HepG2 (cell line): ENCODE results near the gene ILDR2. TPM values are rescaled to one million over a fixed set of nuclear protein-coding genes. Genes with fewer than 3 reads are reported as not detected.

ENCODE experiments used
- AKAP8 ChIP-seq: sonication (generic); formaldehyde crosslinking; IDR thresholded peaks from 2 replicates; pipeline ENCODE4 v1.5.1; 2020; ENCODE audit warnings: mild to moderate bottlenecking, missing genetic modification reagents
- ARHGAP35 ChIP-seq: sonication (generic); formaldehyde crosslinking; IDR thresholded peaks from 2 replicates; pipeline ENCODE4 v1.9.0; 2022; ENCODE audit warnings: mild to moderate bottlenecking, inconsistent platforms, moderate library complexity, missing genetic modification reagents, borderline replicate concordance
- ATM ChIP-seq: fragments of 450-650 bp; IDR thresholded peaks from 2 replicates; pipeline ENCODE4 v1.7.1; 2017; ENCODE audit warnings: mild to moderate bottlenecking, borderline replicate concordance
- CENPX ChIP-seq: sonication (generic); formaldehyde crosslinking; IDR thresholded peaks from 2 replicates; pipeline ENCODE4 v1.9.0; 2021; ENCODE audit warnings: mild to moderate bottlenecking, missing genetic modification reagents, moderate library complexity
- CREB1 ChIP-seq, 2 experiments: fragments of 450-650 bp in 1 of 2; IDR thresholded peaks; 2 replicates each; pipeline ENCODE4 v1.6.1; 2016 to 2017; ENCODE audit warnings: control low read depth in 1 of 2, mild to moderate bottlenecking in 1 of 2, missing compliant biosample characterization in 1 of 2, missing genetic modification characterization in 1 of 2
- FOXC1 ChIP-seq: sonication (generic); formaldehyde crosslinking; IDR thresholded peaks from 2 replicates; pipeline ENCODE4 v1.8.0; 2022; ENCODE audit warnings: mild to moderate bottlenecking, missing genetic modification reagents, borderline replicate concordance
- HOXA3 ChIP-seq: sonication (generic); formaldehyde crosslinking; IDR thresholded peaks from 2 replicates; pipeline ENCODE4 v1.5.0; 2020; ENCODE audit warnings: missing genetic modification reagents
- KLF11 ChIP-seq: IDR thresholded peaks from 2 replicates; pipeline ENCODE4 v1.6.1; 2016; ENCODE audit warnings: missing compliant biosample characterization
- NFE2 ChIP-seq: sonication (generic); formaldehyde crosslinking; IDR thresholded peaks from 2 replicates; pipeline ENCODE4 v1.4.0; 2020; ENCODE audit warnings: missing genetic modification reagents
- NR1H2 ChIP-seq: sonication (generic); formaldehyde crosslinking; IDR thresholded peaks from 2 replicates; pipeline ENCODE4 v1.8.1; 2022; ENCODE audit warnings: low read depth, missing genetic modification reagents, borderline replicate concordance
- RAD21 ChIP-seq: fragments of 450-650 bp; formaldehyde crosslinking; IDR thresholded peaks from 2 replicates; pipeline ENCODE4 v1.5.0; 2020; ENCODE audit warnings: mild to moderate bottlenecking
- TEAD3 ChIP-seq: optimal IDR thresholded peaks from 2 replicates; pipeline ENCODE3; 2016; ENCODE audit warnings: borderline replicate concordance
- THAP11 ChIP-seq: IDR thresholded peaks from 2 replicates; pipeline ENCODE4 v1.6.1; 2016; ENCODE audit warnings: missing biosample characterization, missing genetic modification reagents
- ZBTB3 ChIP-seq: sonication (generic); formaldehyde crosslinking; IDR thresholded peaks from 2 replicates; pipeline ENCODE4 v1.4.0; 2020; ENCODE audit warnings: low read depth, mild to moderate bottlenecking, moderate library complexity, missing genetic modification reagents, borderline replicate concordance
- ZFP1 ChIP-seq: IDR thresholded peaks from 2 replicates; pipeline ENCODE4 v1.6.1; 2016
- ZFP36L1 ChIP-seq: sonication (generic); formaldehyde crosslinking; IDR thresholded peaks from 2 replicates; pipeline ENCODE4 v1.8.0; 2022; ENCODE audit warnings: mild to moderate bottlenecking, missing genetic modification reagents, moderate library complexity
- ZNF326 ChIP-seq: sonication (generic); formaldehyde crosslinking; IDR thresholded peaks from 2 replicates; pipeline ENCODE4 v1.4.0; 2020; ENCODE audit warnings: missing genetic modification reagents, borderline replicate concordance
- ZNF446 ChIP-seq: sonication (generic); formaldehyde crosslinking; IDR thresholded peaks from 2 replicates; pipeline ENCODE4 v1.5.0; 2020; ENCODE audit warnings: mild to moderate bottlenecking, missing genetic modification reagents
- ZNF468 ChIP-seq: sonication (generic); formaldehyde crosslinking; IDR thresholded peaks from 2 replicates; pipeline ENCODE4 v1.8.0; 2022; ENCODE audit warnings: mild to moderate bottlenecking, moderate library complexity, missing genetic modification reagents
- ZNF776 ChIP-seq: sonication (generic); formaldehyde crosslinking; IDR thresholded peaks from 2 replicates; pipeline ENCODE4 v1.4.0; 2020; ENCODE audit warnings: mild to moderate bottlenecking, missing genetic modification reagents
- ZSCAN25 ChIP-seq: sonication (generic); formaldehyde crosslinking; IDR thresholded peaks from 2 replicates; pipeline ENCODE4 v1.8.0; 2022; ENCODE audit warnings: mild to moderate bottlenecking, missing genetic modification reagents
- polyA plus RNA-seq, 8 experiments: library from polyadenylated mRNA; depleted of rRNA in 3 of 8; stranded (reverse) in 7 of 8; unstranded in 1 of 8; fragments of >200 nt; fragmentation: Illumina TruSeq in 4 of 8; extraction: Trizol in 4 of 8; gene quantifications; 2 replicates each; pipeline versions ENCODE4 v1.2.1 to v1.2.3, GENCODE V29; 2011 to 2016; ENCODE audit warnings: low read depth in 4 of 8, missing spikeins in 1 of 8, mixed read lengths in 1 of 8; ENCODE audit not compliant: insufficient read depth in 1 of 8
- total RNA-seq, 5 experiments: library from RNA; depleted of rRNA; stranded (reverse); fragments of >200 nt; fragmentation: Illumina TruSeq; extraction: Trizol; gene quantifications; 2 replicates each; pipeline ENCODE4 v1.2.3, GENCODE V29; 2016; ENCODE audit warnings: low read depth in 1 of 5
- TF ChIP-seq, protein P1 (sequence below): sonication (generic); formaldehyde crosslinking; IDR thresholded peaks from 2 replicates; pipeline ENCODE4 v1.5.0; 2020; ENCODE audit warnings: mild to moderate bottlenecking, missing genetic modification reagents, borderline replicate concordance

Gene ILDR2
- total and polyA plus RNA-seq, 2 of the 13 experiments (the other 11 are each of a cell fraction or from before 2014, with no cell fraction given): 0.04 TPM; not detected in 1

DNA sequence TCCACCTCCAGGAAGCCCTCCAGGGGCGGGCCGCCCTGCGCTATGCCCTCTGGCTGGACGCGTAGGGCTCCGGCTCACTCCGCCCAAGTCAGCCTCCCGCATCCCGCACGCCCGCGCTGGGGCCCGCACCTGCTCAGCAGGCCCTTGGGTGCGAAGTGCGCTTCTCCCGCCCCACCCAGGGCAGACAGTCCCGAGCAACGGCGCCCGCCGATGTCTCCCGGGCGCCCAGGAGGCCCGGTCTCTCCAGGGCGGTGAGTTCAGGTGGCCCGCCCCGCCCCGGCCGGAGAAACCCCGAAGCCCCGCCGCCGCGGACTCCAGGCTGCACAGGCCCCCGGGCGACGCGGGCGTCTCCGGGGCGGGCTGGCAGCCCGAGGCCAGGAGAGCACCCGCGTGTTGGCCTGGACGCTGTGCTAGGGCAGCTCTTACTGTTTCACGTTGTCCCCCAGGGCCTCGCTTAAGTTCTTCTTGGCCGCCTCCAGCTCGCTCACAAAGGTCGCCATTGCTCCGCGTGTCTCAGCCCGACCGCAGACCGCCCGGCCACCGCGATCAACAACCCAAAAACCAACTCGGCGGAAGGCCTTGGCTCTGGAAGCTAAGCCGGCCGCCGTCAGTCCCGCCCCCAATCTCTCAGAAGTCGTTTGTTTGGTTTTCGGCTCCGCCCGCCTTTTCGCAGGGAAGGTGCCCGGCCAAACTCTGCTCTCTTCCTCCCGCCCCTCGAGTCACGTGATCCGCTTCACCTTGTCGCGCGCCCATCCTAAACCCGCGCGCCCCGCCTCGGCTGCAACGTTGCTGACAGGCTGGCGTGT, 99.4 kb downstream of the ILDR2 start, which contains the start of gene TADA1 (continued):
- TF ChIP-seq ZNF776: no peak
- TF ChIP-seq ZNF468 (CRISPR knock-in tag): no peak
- TF ChIP-seq THAP11: peak; percentile 80
- TF ChIP-seq ZBTB3 (CRISPR knock-in tag): no peak
- no peak for TF ChIP-seq NFE2 (CRISPR knock-in tag)
- TF ChIP-seq ARHGAP35 (CRISPR knock-in tag): peak; percentile 52
- peak; percentile 93 for TF ChIP-seq FOXC1 (CRISPR knock-in tag)
- peak; percentile 70; the same call in 1 of the 2 replicates for TF ChIP-seq KLF11
- peak; percentile 52 for TF ChIP-seq CREB1 (IDR thresholded peaks at IDR 0.05)
- peak; percentile 60 for TF ChIP-seq CREB1 (CRISPR knock-in tag; IDR thresholded peaks at IDR 0.05)
- TF ChIP-seq CENPX (CRISPR knock-in tag): no peak
- no peak for TF ChIP-seq ZFP36L1 (CRISPR knock-in tag)
- no peak for TF ChIP-seq ZNF326 (CRISPR knock-in tag)
- TF ChIP-seq ZFP1 (CRISPR knock-in tag): no peak
- TF ChIP-seq HOXA3 (CRISPR knock-in tag): peak; percentile 86
- TF ChIP-seq RAD21 (CRISPR knock-in tag): peak; percentile 35
- no peak for TF ChIP-seq NR1H2 (CRISPR knock-in tag)
- no peak for TF ChIP-seq ZNF446
- peak; percentile 58 for TF ChIP-seq TEAD3
- no peak for TF ChIP-seq ATM
- TF ChIP-seq, protein P1, sequence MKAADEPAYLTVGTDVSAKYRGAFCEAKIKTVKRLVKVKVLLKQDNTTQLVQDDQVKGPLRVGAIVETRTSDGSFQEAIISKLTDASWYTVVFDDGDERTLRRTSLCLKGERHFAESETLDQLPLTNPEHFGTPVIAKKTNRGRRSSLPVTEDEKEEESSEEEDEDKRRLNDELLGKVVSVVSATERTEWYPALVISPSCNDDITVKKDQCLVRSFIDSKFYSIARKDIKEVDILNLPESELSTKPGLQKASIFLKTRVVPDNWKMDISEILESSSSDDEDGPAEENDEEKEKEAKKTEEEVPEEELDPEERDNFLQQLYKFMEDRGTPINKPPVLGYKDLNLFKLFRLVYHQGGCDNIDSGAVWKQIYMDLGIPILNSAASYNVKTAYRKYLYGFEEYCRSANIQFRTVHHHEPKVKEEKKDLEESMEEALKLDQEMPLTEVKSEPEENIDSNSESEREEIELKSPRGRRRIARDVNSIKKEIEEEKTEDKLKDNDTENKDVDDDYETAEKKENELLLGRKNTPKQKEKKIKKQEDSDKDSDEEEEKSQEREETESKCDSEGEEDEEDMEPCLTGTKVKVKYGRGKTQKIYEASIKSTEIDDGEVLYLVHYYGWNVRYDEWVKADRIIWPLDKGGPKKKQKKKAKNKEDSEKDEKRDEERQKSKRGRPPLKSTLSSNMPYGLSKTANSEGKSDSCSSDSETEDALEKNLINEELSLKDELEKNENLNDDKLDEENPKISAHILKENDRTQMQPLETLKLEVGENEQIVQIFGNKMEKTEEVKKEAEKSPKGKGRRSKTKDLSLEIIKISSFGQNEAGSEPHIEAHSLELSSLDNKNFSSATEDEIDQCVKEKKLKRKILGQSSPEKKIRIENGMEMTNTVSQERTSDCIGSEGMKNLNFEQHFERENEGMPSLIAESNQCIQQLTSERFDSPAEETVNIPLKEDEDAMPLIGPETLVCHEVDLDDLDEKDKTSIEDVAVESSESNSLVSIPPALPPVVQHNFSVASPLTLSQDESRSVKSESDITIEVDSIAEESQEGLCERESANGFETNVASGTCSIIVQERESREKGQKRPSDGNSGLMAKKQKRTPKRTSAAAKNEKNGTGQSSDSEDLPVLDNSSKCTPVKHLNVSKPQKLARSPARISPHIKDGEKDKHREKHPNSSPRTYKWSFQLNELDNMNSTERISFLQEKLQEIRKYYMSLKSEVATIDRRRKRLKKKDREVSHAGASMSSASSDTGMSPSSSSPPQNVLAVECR: peak; percentile 75; the same call in 1 of the 2 replicates
- TF ChIP-seq ZSCAN25 (CRISPR knock-in tag): no peak
- no peak for TF ChIP-seq AKAP8 (CRISPR knock-in tag)
